Ishikawa (cell line): Measurements from ENCODE around the gene APBB3.

Experiments used
- EP300 ChIP-seq: IDR thresholded peaks from 2 replicates; pipeline ENCODE4 v1.6.1; 2012; ENCODE audit warnings: borderline replicate concordance
- TF ChIP-seq, protein P1 (sequence below): IDR thresholded peaks from 2 replicates; pipeline ENCODE4 v1.6.1; 2012

DNA sequence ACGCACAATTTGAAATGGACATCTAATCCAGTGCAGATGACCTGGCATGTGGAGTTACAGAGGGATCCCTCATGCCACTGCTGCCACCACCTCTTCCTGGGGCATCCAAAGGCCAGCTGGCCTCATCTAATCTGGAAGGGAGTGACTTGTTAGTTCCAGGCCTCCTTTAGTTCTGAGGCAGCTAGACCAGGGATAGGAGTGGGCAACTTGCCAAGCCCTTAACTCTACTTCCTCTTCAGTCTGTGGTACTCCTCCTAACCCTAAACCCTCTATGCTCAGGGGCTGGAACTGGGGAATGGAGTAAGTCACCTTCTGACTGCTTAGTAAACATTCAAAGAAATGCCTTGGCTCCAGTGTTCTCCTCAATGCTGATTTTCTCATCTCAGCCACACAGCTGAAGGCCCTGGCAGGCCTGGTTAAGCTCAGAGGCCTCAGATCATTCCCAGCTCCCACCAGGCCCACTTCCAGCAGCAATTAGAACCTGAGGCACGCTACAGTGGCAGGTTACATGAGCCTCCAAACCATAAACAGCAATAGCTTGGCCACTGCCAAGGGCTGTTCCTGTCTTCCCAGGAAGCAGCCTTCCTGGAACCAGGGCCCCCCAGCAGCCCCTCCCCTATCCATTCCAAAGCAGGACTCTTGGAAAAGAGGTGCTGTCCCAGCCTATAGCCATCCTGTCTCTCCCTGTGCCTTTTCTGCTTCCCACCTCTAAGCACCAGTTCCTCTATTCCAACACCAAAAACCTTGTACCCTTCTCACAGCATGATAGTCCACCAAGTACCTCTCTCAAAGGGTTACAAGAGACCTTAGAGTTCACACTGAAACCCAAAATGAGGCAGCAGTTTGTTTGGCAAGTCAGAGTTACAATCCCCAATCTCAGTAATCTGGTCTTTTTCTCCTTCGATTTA is 14.9 kb downstream of the APBB3 start:
- TF ChIP-seq, protein P1, sequence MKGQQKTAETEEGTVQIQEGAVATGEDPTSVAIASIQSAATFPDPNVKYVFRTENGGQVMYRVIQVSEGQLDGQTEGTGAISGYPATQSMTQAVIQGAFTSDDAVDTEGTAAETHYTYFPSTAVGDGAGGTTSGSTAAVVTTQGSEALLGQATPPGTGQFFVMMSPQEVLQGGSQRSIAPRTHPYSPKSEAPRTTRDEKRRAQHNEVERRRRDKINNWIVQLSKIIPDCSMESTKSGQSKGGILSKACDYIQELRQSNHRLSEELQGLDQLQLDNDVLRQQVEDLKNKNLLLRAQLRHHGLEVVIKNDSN, result no peak
- no peak for TF ChIP-seq EP300
